Activated gamma-delta T cell (primary cell): Measurements from ENCODE around the gene SLC37A1.
"Not testable (repeated sequence)": the region's sequence is repeated elsewhere in the genome, so short reads cannot be mapped to it uniquely, and the experiment has no call there.

Source experiments
- DNase-seq: peaks from one replicate; lab custom pipeline; 2025; lab: John Stamatoyannopoulos, UW

SLC37A1 gene

GRCh38 chr21:42592156-42592820, 78.6 kb downstream of the SLC37A1 start:
- DNase-seq: no peak

GRCh38 chr21:42593007-42593814, 79.6 kb downstream of the SLC37A1 start:
- DNase-seq: no peak

GRCh38 chr21:42594616-42595282, 81.1 kb downstream of the SLC37A1 start:
- no peak for DNase-seq

- no peak for DNase-seq
These were observed 81.9 kb downstream of the SLC37A1 start for GRCh38 chr21:42595283-42596187.

GRCh38 chr21:42596657-42597056, 83.0 kb downstream of the SLC37A1 start:
- DNase-seq: no peak

GRCh38 chr21:42597487-42598158, 84.0 kb downstream of the SLC37A1 start:
- DNase-seq: no peak

GRCh38 chr21:42598159-42598735, 84.6 kb downstream of the SLC37A1 start:
- no peak for DNase-seq

- DNase-seq: no peak
These were observed 85.8 kb downstream of the SLC37A1 start for GRCh38 chr21:42599486-42599885.

- no peak for DNase-seq
These were observed 86.3 kb downstream of the SLC37A1 start for GRCh38 chr21:42599962-42600361.

- no peak for DNase-seq
These were observed 88.0 kb downstream of the SLC37A1 start for GRCh38 chr21:42601656-42602055.

GRCh38 chr21:42607102-42607501, 93.5 kb downstream of the SLC37A1 start:
- no peak for DNase-seq

GRCh38 chr21:42607525-42608102, 94.0 kb downstream of the SLC37A1 start:
- no peak for DNase-seq

GRCh38 chr21:42608446-42608845, 94.8 kb downstream of the SLC37A1 start:
- no peak for DNase-seq

GRCh38 chr21:42609811-42610210, 96.2 kb downstream of the SLC37A1 start:
- no peak for DNase-seq

- DNase-seq: no peak
These were observed 98.2 kb downstream of the SLC37A1 start for GRCh38 chr21:42611852-42612251.

GRCh38 chr21:42612390-42612789, 98.7 kb downstream of the SLC37A1 start:
- DNase-seq: no peak

GRCh38 chr21:42613756-42614155, 100.1 kb downstream of the SLC37A1 start:
- DNase-seq: no peak

GRCh38 chr21:42614396-42614795, 100.7 kb downstream of the SLC37A1 start:
- DNase-seq: no peak

- no peak for DNase-seq
These were observed 101.2 kb downstream of the SLC37A1 start for GRCh38 chr21:42614811-42615351.

GRCh38 chr21:42615377-42615776, 101.7 kb downstream of the SLC37A1 start:
- DNase-seq: not testable (repeated sequence)
